ENCODE results near the gene ADO. TPM values are rescaled to one million over a fixed set of nuclear protein-coding genes. Genes with fewer than 3 reads are reported as not detected.

The ADO gene
- total and polyA plus RNA-seq, 10 of the 15 experiments (the other 5 are each of a cell fraction or from before 2014, with no cell fraction given), result 4.3 to 44.6 (median 18.7) TPM

DNA sequence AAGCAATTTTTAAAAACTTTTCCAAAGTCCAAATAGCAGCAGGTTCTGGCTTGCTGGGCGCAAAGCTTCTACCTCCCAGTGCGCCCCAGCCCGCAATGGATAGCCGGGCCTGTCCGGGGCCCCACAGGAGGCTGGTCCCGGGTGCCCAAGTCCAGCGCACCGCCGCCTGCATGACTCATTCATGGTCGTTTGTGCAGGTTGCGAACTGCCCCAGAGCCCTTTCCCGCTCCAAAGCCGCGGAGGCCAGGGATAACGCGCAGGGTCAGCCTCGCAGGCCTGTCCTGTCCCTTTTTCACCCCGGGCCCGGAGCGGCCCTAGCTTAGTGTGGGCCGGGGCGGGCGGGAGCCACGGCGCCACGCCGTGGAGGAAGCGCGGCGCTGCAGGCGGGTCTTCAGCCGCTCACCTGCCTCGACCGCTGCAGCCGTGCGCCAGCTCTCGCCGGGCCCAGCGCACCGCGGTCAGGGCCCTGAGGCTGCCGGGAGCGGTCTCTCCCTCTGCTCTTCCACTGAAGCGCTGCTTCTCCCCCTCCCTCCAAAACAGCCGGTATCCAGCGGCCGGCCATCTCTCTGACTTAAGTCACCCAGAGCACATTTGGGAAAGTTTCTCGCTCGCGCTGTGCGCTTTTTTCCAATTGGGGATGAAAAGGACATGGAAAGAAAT lies 13.4 kb downstream of the ADO start (continued):
- TF ChIP-seq SMARCA5 (IDR thresholded peaks at IDR 0.05) (peak; percentile 94; the same call in 1 of the 2 replicates), NFYB (IDR thresholded peaks at IDR 0.05; ENCODE audit: insufficient read depth, low read depth, low read length) (no peak), KAT2A (conservative IDR thresholded peaks at IDR 0.05; ENCODE audit: control insufficient read depth, low read depth, low read length) (no peak), PAX8 (IDR thresholded peaks at IDR 0.05) (no peak), TCF3 (IDR thresholded peaks at IDR 0.05; ENCODE audit: borderline replicate concordance, insufficient read depth, low read depth, low read length) (0 out of 2 replicates have a peak, but pooled peaks have one; percentile 39), BHLHE40 (IDR thresholded peaks at IDR 0.05; ENCODE audit: borderline replicate concordance in 1 of 2, low read depth in 2 of 2, low read length in 1 of 2) (peak in 1 of 2 experiments; percentile 84; a peak in 3 of 4 replicates), PML (IDR thresholded peaks at IDR 0.05; ENCODE audit: low read length) (no peak)
- TF ChIP-seq, protein P1, sequence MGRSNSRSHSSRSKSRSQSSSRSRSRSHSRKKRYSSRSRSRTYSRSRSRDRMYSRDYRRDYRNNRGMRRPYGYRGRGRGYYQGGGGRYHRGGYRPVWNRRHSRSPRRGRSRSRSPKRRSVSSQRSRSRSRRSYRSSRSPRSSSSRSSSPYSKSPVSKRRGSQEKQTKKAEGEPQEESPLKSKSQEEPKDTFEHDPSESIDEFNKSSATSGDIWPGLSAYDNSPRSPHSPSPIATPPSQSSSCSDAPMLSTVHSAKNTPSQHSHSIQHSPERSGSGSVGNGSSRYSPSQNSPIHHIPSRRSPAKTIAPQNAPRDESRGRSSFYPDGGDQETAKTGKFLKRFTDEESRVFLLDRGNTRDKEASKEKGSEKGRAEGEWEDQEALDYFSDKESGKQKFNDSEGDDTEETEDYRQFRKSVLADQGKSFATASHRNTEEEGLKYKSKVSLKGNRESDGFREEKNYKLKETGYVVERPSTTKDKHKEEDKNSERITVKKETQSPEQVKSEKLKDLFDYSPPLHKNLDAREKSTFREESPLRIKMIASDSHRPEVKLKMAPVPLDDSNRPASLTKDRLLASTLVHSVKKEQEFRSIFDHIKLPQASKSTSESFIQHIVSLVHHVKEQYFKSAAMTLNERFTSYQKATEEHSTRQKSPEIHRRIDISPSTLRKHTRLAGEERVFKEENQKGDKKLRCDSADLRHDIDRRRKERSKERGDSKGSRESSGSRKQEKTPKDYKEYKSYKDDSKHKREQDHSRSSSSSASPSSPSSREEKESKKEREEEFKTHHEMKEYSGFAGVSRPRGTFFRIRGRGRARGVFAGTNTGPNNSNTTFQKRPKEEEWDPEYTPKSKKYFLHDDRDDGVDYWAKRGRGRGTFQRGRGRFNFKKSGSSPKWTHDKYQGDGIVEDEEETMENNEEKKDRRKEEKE (IDR thresholded peaks at IDR 0.05), result no peak
- TF ChIP-seq, protein P2, sequence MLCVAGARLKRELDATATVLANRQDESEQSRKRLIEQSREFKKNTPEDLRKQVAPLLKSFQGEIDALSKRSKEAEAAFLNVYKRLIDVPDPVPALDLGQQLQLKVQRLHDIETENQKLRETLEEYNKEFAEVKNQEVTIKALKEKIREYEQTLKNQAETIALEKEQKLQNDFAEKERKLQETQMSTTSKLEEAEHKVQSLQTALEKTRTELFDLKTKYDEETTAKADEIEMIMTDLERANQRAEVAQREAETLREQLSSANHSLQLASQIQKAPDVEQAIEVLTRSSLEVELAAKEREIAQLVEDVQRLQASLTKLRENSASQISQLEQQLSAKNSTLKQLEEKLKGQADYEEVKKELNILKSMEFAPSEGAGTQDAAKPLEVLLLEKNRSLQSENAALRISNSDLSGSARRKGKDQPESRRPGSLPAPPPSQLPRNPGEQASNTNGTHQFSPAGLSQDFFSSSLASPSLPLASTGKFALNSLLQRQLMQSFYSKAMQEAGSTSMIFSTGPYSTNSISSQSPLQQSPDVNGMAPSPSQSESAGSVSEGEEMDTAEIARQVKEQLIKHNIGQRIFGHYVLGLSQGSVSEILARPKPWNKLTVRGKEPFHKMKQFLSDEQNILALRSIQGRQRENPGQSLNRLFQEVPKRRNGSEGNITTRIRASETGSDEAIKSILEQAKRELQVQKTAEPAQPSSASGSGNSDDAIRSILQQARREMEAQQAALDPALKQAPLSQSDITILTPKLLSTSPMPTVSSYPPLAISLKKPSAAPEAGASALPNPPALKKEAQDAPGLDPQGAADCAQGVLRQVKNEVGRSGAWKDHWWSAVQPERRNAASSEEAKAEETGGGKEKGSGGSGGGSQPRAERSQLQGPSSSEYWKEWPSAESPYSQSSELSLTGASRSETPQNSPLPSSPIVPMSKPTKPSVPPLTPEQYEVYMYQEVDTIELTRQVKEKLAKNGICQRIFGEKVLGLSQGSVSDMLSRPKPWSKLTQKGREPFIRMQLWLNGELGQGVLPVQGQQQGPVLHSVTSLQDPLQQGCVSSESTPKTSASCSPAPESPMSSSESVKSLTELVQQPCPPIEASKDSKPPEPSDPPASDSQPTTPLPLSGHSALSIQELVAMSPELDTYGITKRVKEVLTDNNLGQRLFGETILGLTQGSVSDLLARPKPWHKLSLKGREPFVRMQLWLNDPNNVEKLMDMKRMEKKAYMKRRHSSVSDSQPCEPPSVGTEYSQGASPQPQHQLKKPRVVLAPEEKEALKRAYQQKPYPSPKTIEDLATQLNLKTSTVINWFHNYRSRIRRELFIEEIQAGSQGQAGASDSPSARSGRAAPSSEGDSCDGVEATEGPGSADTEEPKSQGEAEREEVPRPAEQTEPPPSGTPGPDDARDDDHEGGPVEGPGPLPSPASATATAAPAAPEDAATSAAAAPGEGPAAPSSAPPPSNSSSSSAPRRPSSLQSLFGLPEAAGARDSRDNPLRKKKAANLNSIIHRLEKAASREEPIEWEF (IDR thresholded peaks at IDR 0.05; ENCODE audit: insufficient replicate concordance, low read depth, low read length), result no peak
- TF ChIP-seq, protein P3, sequence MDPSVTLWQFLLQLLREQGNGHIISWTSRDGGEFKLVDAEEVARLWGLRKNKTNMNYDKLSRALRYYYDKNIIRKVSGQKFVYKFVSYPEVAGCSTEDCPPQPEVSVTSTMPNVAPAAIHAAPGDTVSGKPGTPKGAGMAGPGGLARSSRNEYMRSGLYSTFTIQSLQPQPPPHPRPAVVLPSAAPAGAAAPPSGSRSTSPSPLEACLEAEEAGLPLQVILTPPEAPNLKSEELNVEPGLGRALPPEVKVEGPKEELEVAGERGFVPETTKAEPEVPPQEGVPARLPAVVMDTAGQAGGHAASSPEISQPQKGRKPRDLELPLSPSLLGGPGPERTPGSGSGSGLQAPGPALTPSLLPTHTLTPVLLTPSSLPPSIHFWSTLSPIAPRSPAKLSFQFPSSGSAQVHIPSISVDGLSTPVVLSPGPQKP (IDR thresholded peaks at IDR 0.05; ENCODE audit: low read depth, low read length), result no peak
- TF ChIP-seq, protein P4, sequence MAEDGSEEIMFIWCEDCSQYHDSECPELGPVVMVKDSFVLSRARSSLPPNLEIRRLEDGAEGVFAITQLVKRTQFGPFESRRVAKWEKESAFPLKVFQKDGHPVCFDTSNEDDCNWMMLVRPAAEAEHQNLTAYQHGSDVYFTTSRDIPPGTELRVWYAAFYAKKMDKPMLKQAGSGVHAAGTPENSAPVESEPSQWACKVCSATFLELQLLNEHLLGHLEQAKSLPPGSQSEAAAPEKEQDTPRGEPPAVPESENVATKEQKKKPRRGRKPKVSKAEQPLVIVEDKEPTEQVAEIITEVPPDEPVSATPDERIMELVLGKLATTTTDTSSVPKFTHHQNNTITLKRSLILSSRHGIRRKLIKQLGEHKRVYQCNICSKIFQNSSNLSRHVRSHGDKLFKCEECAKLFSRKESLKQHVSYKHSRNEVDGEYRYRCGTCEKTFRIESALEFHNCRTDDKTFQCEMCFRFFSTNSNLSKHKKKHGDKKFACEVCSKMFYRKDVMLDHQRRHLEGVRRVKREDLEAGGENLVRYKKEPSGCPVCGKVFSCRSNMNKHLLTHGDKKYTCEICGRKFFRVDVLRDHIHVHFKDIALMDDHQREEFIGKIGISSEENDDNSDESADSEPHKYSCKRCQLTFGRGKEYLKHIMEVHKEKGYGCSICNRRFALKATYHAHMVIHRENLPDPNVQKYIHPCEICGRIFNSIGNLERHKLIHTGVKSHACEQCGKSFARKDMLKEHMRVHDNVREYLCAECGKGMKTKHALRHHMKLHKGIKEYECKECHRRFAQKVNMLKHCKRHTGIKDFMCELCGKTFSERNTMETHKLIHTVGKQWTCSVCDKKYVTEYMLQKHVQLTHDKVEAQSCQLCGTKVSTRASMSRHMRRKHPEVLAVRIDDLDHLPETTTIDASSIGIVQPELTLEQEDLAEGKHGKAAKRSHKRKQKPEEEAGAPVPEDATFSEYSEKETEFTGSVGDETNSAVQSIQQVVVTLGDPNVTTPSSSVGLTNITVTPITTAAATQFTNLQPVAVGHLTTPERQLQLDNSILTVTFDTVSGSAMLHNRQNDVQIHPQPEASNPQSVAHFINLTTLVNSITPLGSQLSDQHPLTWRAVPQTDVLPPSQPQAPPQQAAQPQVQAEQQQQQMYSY (CRISPR knock-in tag; IDR thresholded peaks at IDR 0.05), result no peak
- TF ChIP-seq, protein P5, sequence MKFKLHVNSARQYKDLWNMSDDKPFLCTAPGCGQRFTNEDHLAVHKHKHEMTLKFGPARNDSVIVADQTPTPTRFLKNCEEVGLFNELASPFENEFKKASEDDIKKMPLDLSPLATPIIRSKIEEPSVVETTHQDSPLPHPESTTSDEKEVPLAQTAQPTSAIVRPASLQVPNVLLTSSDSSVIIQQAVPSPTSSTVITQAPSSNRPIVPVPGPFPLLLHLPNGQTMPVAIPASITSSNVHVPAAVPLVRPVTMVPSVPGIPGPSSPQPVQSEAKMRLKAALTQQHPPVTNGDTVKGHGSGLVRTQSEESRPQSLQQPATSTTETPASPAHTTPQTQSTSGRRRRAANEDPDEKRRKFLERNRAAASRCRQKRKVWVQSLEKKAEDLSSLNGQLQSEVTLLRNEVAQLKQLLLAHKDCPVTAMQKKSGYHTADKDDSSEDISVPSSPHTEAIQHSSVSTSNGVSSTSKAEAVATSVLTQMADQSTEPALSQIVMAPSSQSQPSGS (IDR thresholded peaks at IDR 0.05; ENCODE audit: low read length), result no peak
